OCI-LY7 (cell line): ENCODE measurements around the gene COP1. TPM values are rescaled to one million over a fixed set of nuclear protein-coding genes. Genes with fewer than 3 reads are reported as not detected.

Experiments
- BruUV-seq: library from RNA; stranded (reverse); fragments of 400-500 nt; replicated peaks from 2 replicates; lab custom pipeline; 2021; lab: Mats Ljungman, UMichigan
- CTCF ChIA-PET: fragments of 300-600 bp; sonication (Branson Sonifier 250); formaldehyde crosslinking; loops from one replicate; lab custom pipeline; 2022; ENCODE audit warnings: antibody characterized with exemption; ENCODE audit not compliant: unreplicated experiment; lab: Charles Lee
- POLR2A ChIA-PET: fragments of 300-600 bp; sonication (Branson Sonifier 250); formaldehyde crosslinking; loops from one replicate; lab custom pipeline; 2022; ENCODE audit warnings: antibody characterized with exemption; lab: Charles Lee
- DNase-seq: peaks from one replicate; pipeline ENCODE4 v3.0.0-alpha.2; 2015; ENCODE audit warnings: low spot score
- H2AFZ ChIP-seq: fragments of 200-600 bp; sonication (generic), shearing (Covaris generic); 2 replicates; pipeline ENCODE4 v1.6.1; 2014; ENCODE audit warnings: mild to moderate bottlenecking, antibody characterized with exemption, low read length, moderate library complexity
- H3K27ac ChIP-seq: fragments of 200-600 bp; sonication (generic); 2 replicates; pipeline ENCODE4 v1.5.1; 2014; ENCODE audit warnings: mixed run types, low read depth, mild to moderate bottlenecking, moderate library complexity, low read length, inconsistent platforms; ENCODE audit not compliant: poor library complexity, severe bottlenecking
- H3K36me3 ChIP-seq: fragments of 200-600 bp; sonication (generic); 2 replicates; pipeline ENCODE4 v1.6.1; 2014; ENCODE audit warnings: mild to moderate bottlenecking, antibody characterized with exemption, low read length, moderate library complexity, mixed read lengths; ENCODE audit not compliant: insufficient read depth
- H3K4me1 ChIP-seq: fragments of 200-600 bp; sonication (generic); 2 replicates; pipeline ENCODE4 v1.5.1; 2014; ENCODE audit warnings: mild to moderate bottlenecking, low read length; ENCODE audit not compliant: insufficient read depth, poor library complexity, severe bottlenecking
- H3K4me2 ChIP-seq: fragments of 200-600 bp; sonication (generic); 2 replicates; pipeline ENCODE4 v1.6.1; 2014; ENCODE audit warnings: mild to moderate bottlenecking, low read length
- H3K4me3 ChIP-seq: fragments of 200-600 bp; sonication (generic); 2 replicates; pipeline ENCODE4 v1.5.1; 2014; ENCODE audit warnings: mild to moderate bottlenecking, low read depth, low read length; ENCODE audit not compliant: poor library complexity, severe bottlenecking
- H3K79me2 ChIP-seq: fragments of 200-600 bp; sonication (generic); 2 replicates; pipeline ENCODE4 v1.6.1; 2016; ENCODE audit warnings: low read depth, mild to moderate bottlenecking, low read length, moderate library complexity, mixed read lengths; ENCODE audit not compliant: insufficient read depth
- H3K9me2 ChIP-seq: fragments of 200-600 bp; sonication (generic); 2 replicates; pipeline ENCODE4 v1.6.1; 2016; ENCODE audit warnings: mild to moderate bottlenecking, low read length, mixed read lengths; ENCODE audit not compliant: insufficient read depth
- H3K9me3 ChIP-seq: fragments of 200-600 bp; sonication (generic); 2 replicates; pipeline ENCODE4 v1.6.1; 2014; ENCODE audit warnings: mild to moderate bottlenecking, mixed run types, low read length, mixed read lengths
- H4K20me1 ChIP-seq: fragments of 200-600 bp; sonication (generic); 2 replicates; pipeline ENCODE4 v1.6.1; 2014; ENCODE audit warnings: mild to moderate bottlenecking, antibody characterized with exemption, low read length, moderate library complexity, mixed read lengths; ENCODE audit not compliant: insufficient read depth
- CTCF ChIP-seq: fragments of 200-600 bp; sonication (generic); conservative IDR thresholded peaks from 2 replicates; pipeline ENCODE4 v1.5.1; 2014; ENCODE audit warnings: mild to moderate bottlenecking, antibody characterized with exemption, low read length, moderate library complexity, mixed read lengths
- EZH2phosphoT487 ChIP-seq: fragments of 200-600 bp; sonication (generic); IDR thresholded peaks from 2 replicates; pipeline ENCODE4 v1.6.1; 2018; ENCODE audit warnings: low read depth, borderline replicate concordance, mild to moderate bottlenecking, mixed run types, antibody characterized with exemption, low read length, moderate library complexity, mixed read lengths
- intact Hi-C: fragments of 100-400 bp; cut with micrococcal nuclease; formaldehyde crosslinking; loops from one replicate; pipeline ENCODE4 v1.10.0; 2022; ENCODE audit not compliant: unreplicated experiment
- total RNA-seq, 2 experiments: library from RNA; depleted of rRNA in 1 of 2; stranded (reverse); fragments of >200 nt in 1 of 2; shearing (Covaris generic) in 1 of 2; gene quantifications; 2 replicates each; pipeline ENCODE4 v1.2.3, GENCODE V29; 2014 to 2022

COP1 gene
- total RNA-seq, 2 experiments from 2014 or later = 75.2 to 76.9 TPM

GRCh38 chr1:175976865-175977642, 230.0 kb downstream of the COP1 start:
- Histone ChIP-seq H3K4me3 (no peak overlapping the region), H2AFZ (no peak overlapping the region), H3K4me2 (no peak overlapping the region), H3K36me3 (peaks cover 62% of the 10 kb centered on the region), H3K4me1 (no peaks in the 10 kb centered on the region), H3K9me3 (peaks cover 8% of the 10 kb centered on the region; the same call in 1 of the 2 replicates), H4K20me1 (no peaks in the 10 kb centered on the region), H3K79me2 (no peaks in the 10 kb centered on the region), H3K27ac (no peak overlapping the region), H3K9me2 (no peaks in the 10 kb centered on the region)
- intact Hi-C loops = no loop called here
- ChIA-PET POLR2A (interaction anchor here (0.6 to 1.0 kb wide), 2 partner anchors 15 to 25 kb away, joined by 3 to 4 read pairs; no protein-coding TSS in a partner anchor), CTCF (no interaction called here)
- no TSS peak for BruUV-seq
- no peak for TF ChIP-seq EZH2phosphoT487
- TF ChIP-seq CTCF = no peak
- no peak for DNase-seq

DNA sequence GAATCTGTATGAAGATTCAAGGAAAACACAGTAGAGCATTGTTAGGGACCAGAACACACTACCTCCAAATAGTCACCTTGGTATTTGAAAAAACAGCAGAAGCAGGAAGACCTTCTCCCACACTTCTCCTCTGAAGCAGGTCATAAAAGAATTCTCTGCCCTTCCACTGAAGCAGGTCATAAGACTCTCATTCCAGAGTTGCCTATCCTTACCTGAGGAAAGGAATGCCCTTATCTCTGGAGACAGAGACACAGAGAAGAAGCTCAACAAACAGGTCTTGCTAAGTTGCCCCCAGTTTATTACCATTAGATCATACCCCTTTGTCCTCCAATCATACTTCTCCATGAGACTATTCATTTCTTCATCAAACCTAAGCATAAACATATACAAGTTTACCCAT, 237.9 kb downstream of the COP1 start:
- TF ChIP-seq EZH2phosphoT487 (no peak), CTCF (no peak)
- no peak overlapping the region for H3K4me2 ChIP-seq
- intact Hi-C loops = no loop called here

More for the DNA sequence above, 237.9 kb downstream of the COP1 start:
- BruUV-seq = no TSS peak
- Histone ChIP-seq H3K36me3 (peaks cover 54% of the 10 kb centered on the region), H2AFZ (no peak overlapping the region), H3K9me2 (no peaks in the 10 kb centered on the region), H3K4me1 (no peaks in the 10 kb centered on the region), H3K27ac (no peak overlapping the region), H3K9me3 (no peaks in the 10 kb centered on the region), H3K79me2 (no peaks in the 10 kb centered on the region), H3K4me3 (no peak overlapping the region), H4K20me1 (no peaks in the 10 kb centered on the region)
- ChIA-PET CTCF (no interaction called here), POLR2A (no interaction called here)
- DNase-seq = no peak
